Left ventricle myocardium inferior (tissue), 1 donor: ENCODE data around the gene ENTR1. TPM values are rescaled to one million over a fixed set of nuclear protein-coding genes. Genes with fewer than 3 reads are reported as not detected.

Source experiments
- DNase-seq: peaks from one replicate; pipeline ENCODE4 v3.0.0-alpha.2; 2020
- H3K27ac ChIP-seq: fragments of 200-600 bp; replicated peaks from 2 replicates; pipeline ENCODE4 v1.8.0; 2021
- H3K27me3 ChIP-seq: fragments of 200-600 bp; 2 replicates; pipeline ENCODE4 v1.8.0; 2021; ENCODE audit warnings: low read depth
- H3K36me3 ChIP-seq: fragments of 200-600 bp; 2 replicates; pipeline ENCODE4 v1.8.0; 2021
- H3K4me1 ChIP-seq: fragments of 200-600 bp; 2 replicates; pipeline ENCODE4 v1.8.0; 2021
- H3K4me3 ChIP-seq: fragments of 200-600 bp; 2 replicates; pipeline ENCODE4 v1.8.0; 2021; ENCODE audit warnings: mild to moderate bottlenecking, moderate library complexity
- H3K9me3 ChIP-seq: fragments of 200-600 bp; replicated peaks from 2 replicates; pipeline ENCODE4 v1.8.0; 2021
- CTCF ChIP-seq: fragments of 200-600 bp; IDR thresholded peaks from 2 replicates; pipeline ENCODE4 v1.8.0; 2021; ENCODE audit warnings: antibody characterized with exemption, mild to moderate bottlenecking, borderline replicate concordance
- intact Hi-C: fragments of 100-400 bp; cut with micrococcal nuclease; formaldehyde crosslinking; loops from one replicate; pipeline ENCODE4 v1.11.0; 2022
- total RNA-seq: library from RNA; stranded (reverse); fragmentation: NEBNext Ultra II Directional; extraction: Animal tissue kit (Norgen Biotek cat#: 25700); gene quantifications from one replicate; pipeline ENCODE4 v1.2.1, GENCODE V29; 2021
- donor health status: DM: no; HTN: yes; CAD: no; lungs with severe emphysema.

ENTR1 gene
- total RNA-seq, 1 donor from 2014 or later: 20.1 TPM

- Histone ChIP-seq H3K4me1 (peaks cover 36% of the 10 kb centered on the region), H3K4me3 (no peak overlapping the region), H3K27ac (no peak overlapping the region), H3K27me3 (no peaks in the 10 kb centered on the region), H3K36me3 (no peaks in the 10 kb centered on the region), H3K9me3 (no peaks in the 10 kb centered on the region)
- intact Hi-C loops: no loop called here
- no peak for TF ChIP-seq CTCF
- no peak for DNase-seq
Measured at GRCh38 chr9:136364942-136365774, 45.3 kb downstream of the ENTR1 start.

GRCh38 chr9:136363949-136364748, 46.3 kb downstream of the ENTR1 start:
- peak overlapping the region; percentile 81 for H3K4me3 ChIP-seq
- peak; percentile 35 for TF ChIP-seq CTCF
- H3K27me3 ChIP-seq: no peaks in the 10 kb centered on the region
- intact Hi-C loops: no loop called here
- H3K27ac ChIP-seq: no peak overlapping the region
- peaks cover 36% of the 10 kb centered on the region for H3K4me1 ChIP-seq
- H3K9me3 ChIP-seq: no peaks in the 10 kb centered on the region
- no peaks in the 10 kb centered on the region for H3K36me3 ChIP-seq
- DNase-seq: no peak

- Histone ChIP-seq H3K9me3 (no peaks in the 10 kb centered on the region), H3K4me1 (peaks cover 38% of the 10 kb centered on the region), H3K4me3 (peak within 1 kb of the TSS; percentile 81), H3K27ac (peak within 1 kb of the TSS; percentile 99), H3K36me3 (no peaks in the 10 kb centered on the region), H3K27me3 (no peaks in the 10 kb centered on the region)
- TF ChIP-seq CTCF: peak; percentile 98
- intact Hi-C loops: no loop called here
- peak; percentile 98 for DNase-seq
Measured at GRCh38 chr9:136363106-136363948, 47.1 kb downstream of the ENTR1 start, which contains the start of gene DNLZ. DNLZ (minus strand) TSS chr9:136363744; CDS start chr9:136363714, 30 bp downstream.

GRCh38 chr9:136362450-136362784, 48.0 kb downstream of the ENTR1 start:
- peak overlapping the region; percentile 81 for H3K4me3 ChIP-seq
- peaks cover 3% of the 10 kb centered on the region for H3K36me3 ChIP-seq
- no peak for TF ChIP-seq CTCF
- no peaks in the 10 kb centered on the region for H3K27me3 ChIP-seq
- H3K27ac ChIP-seq: peak overlapping the region; percentile 99
- intact Hi-C loops: no loop called here
- peaks cover 43% of the 10 kb centered on the region for H3K4me1 ChIP-seq
- no peaks in the 10 kb centered on the region for H3K9me3 ChIP-seq
- DNase-seq: no peak
